ENCODE measurements around the gene RTP5.
"Not testable (repeated sequence)": the region's sequence is repeated elsewhere in the genome, so short reads cannot be mapped to it uniquely, and the experiment has no call there.

Gene RTP5

GRCh38 chr2:241871538-241872312 is 2.2 kb downstream of the RTP5 start:
- DNase-seq = no peak

GRCh38 chr2:241872313-241872642 is 2.7 kb downstream of the RTP5 start:
- no peak for DNase-seq

GRCh38 chr2:241873081-241873802 is 3.7 kb downstream of the RTP5 start:
- no peak for DNase-seq

- DNase-seq = no peak
Observed at GRCh38 chr2:241873803-241874110, 4.2 kb downstream of the RTP5 start.

GRCh38 chr2:241874277-241874925 is 4.9 kb downstream of the RTP5 start:
- DNase-seq = no peak

- DNase-seq = not testable (repeated sequence)
Observed at GRCh38 chr2:241875754-241876527, 6.4 kb downstream of the RTP5 start.

GRCh38 chr2:241876528-241877196 is 7.1 kb downstream of the RTP5 start:
- no peak for DNase-seq

GRCh38 chr2:241877197-241877685 is 7.7 kb downstream of the RTP5 start:
- DNase-seq = no peak

- DNase-seq = no peak
Observed at GRCh38 chr2:241877989-241878970, 8.8 kb downstream of the RTP5 start.

- DNase-seq = no peak
Observed at GRCh38 chr2:241879326-241879725, 9.8 kb downstream of the RTP5 start.

GRCh38 chr2:241880311-241881073 is 11.0 kb downstream of the RTP5 start:
- no peak for DNase-seq

- DNase-seq = no peak
Observed at GRCh38 chr2:241882091-241882625, 12.6 kb downstream of the RTP5 start.

- no peak for DNase-seq
Observed at GRCh38 chr2:241884951-241885290, 15.4 kb downstream of the RTP5 start.

GRCh38 chr2:241885291-241885945 is 15.9 kb downstream of the RTP5 start:
- peak; percentile 27 to 39 for DNase-seq

- no peak for DNase-seq
Observed at GRCh38 chr2:241885946-241886643, 16.6 kb downstream of the RTP5 start.

- no peak for DNase-seq
Observed at GRCh38 chr2:241886840-241887447, 17.4 kb downstream of the RTP5 start.

- DNase-seq = no peak
Observed at GRCh38 chr2:241887806-241888522, 18.4 kb downstream of the RTP5 start.

GRCh38 chr2:241888641-241889040 is 19.1 kb downstream of the RTP5 start:
- no peak for DNase-seq

Measured in NCI-H187 (cell line).